C4-2B (cell line): ENCODE data around the gene JOSD1.

Source experiments
- CTCF ChIP-seq: fragments of 450-650 bp; conservative IDR thresholded peaks from 2 replicates; pipeline ENCODE4 v1.5.1; 2017; ENCODE audit warnings: mild to moderate bottlenecking
- ZFX ChIP-seq: fragments of 450-650 bp; IDR thresholded peaks from 2 replicates; pipeline ENCODE4 v1.6.1; 2017

GRCh38 chr22:38706901-38707195 is 6.1 kb upstream of the JOSD1 start:
- TF ChIP-seq CTCF (no peak), ZFX (no peak)
